HepG2 (cell line): ENCODE data around the gene SNAPIN. TPM values are rescaled to one million over a fixed set of nuclear protein-coding genes. Genes with fewer than 3 reads are reported as not detected.

Experiments used
- ELF1 ChIP-seq: sonication (generic); formaldehyde crosslinking; IDR thresholded peaks from 2 replicates; pipeline ENCODE4 v1.4.0; 2020; ENCODE audit warnings: missing genetic modification reagents
- ZNF672 ChIP-seq: sonication (generic); formaldehyde crosslinking; IDR thresholded peaks from 2 replicates; pipeline ENCODE4 v1.8.1; 2022; ENCODE audit warnings: missing genetic modification reagents
- ZSCAN31 ChIP-seq: sonication (generic); formaldehyde crosslinking; IDR thresholded peaks from 2 replicates; pipeline ENCODE4 v1.5.0; 2020; ENCODE audit warnings: low read depth, mild to moderate bottlenecking, missing genetic modification reagents
- polyA plus RNA-seq, 8 experiments: library from polyadenylated mRNA; depleted of rRNA in 3 of 8; stranded (reverse) in 7 of 8; unstranded in 1 of 8; fragments of >200 nt; fragmentation: Illumina TruSeq in 4 of 8; extraction: Trizol in 4 of 8; gene quantifications; 2 replicates each; pipeline versions ENCODE4 v1.2.1 to v1.2.3, GENCODE V29; 2011 to 2016; ENCODE audit warnings: low read depth in 4 of 8, missing spikeins in 1 of 8, mixed read lengths in 1 of 8; ENCODE audit not compliant: insufficient read depth in 1 of 8
- total RNA-seq, 5 experiments: library from RNA; depleted of rRNA; stranded (reverse); fragments of >200 nt; fragmentation: Illumina TruSeq; extraction: Trizol; gene quantifications; 2 replicates each; pipeline ENCODE4 v1.2.3, GENCODE V29; 2016; ENCODE audit warnings: low read depth in 1 of 5
- TF ChIP-seq, protein P1 (sequence below): sonication (generic); formaldehyde crosslinking; IDR thresholded peaks from 2 replicates; pipeline ENCODE4 v1.4.0; 2020; ENCODE audit warnings: mild to moderate bottlenecking, missing genetic modification reagents
- TF ChIP-seq, protein P2 (sequence below): sonication (generic); formaldehyde crosslinking; IDR thresholded peaks from 2 replicates; pipeline ENCODE4 v1.9.0; 2021; ENCODE audit warnings: missing genetic modification reagents, borderline replicate concordance
- TF ChIP-seq, protein P3 (sequence below): sonication (generic); formaldehyde crosslinking; IDR thresholded peaks from 2 replicates; pipeline ENCODE4 v1.4.0; 2020; ENCODE audit warnings: mild to moderate bottlenecking, missing genetic modification reagents
- TF ChIP-seq, protein P4 (sequence below): sonication (generic); formaldehyde crosslinking; IDR thresholded peaks from 2 replicates; pipeline ENCODE4 v1.5.0; 2020; ENCODE audit warnings: mild to moderate bottlenecking, missing genetic modification reagents, borderline replicate concordance
- TF ChIP-seq, protein P5 (sequence below): sonication (generic); formaldehyde crosslinking; IDR thresholded peaks from 2 replicates; pipeline ENCODE4 v1.8.1; 2023; ENCODE audit warnings: mild to moderate bottlenecking, missing genetic modification reagents

SNAPIN gene
- total and polyA plus RNA-seq, 2 of the 13 experiments (the other 11 are each of a cell fraction or from before 2014, with no cell fraction given), result 23.9 to 25.7 TPM

DNA sequence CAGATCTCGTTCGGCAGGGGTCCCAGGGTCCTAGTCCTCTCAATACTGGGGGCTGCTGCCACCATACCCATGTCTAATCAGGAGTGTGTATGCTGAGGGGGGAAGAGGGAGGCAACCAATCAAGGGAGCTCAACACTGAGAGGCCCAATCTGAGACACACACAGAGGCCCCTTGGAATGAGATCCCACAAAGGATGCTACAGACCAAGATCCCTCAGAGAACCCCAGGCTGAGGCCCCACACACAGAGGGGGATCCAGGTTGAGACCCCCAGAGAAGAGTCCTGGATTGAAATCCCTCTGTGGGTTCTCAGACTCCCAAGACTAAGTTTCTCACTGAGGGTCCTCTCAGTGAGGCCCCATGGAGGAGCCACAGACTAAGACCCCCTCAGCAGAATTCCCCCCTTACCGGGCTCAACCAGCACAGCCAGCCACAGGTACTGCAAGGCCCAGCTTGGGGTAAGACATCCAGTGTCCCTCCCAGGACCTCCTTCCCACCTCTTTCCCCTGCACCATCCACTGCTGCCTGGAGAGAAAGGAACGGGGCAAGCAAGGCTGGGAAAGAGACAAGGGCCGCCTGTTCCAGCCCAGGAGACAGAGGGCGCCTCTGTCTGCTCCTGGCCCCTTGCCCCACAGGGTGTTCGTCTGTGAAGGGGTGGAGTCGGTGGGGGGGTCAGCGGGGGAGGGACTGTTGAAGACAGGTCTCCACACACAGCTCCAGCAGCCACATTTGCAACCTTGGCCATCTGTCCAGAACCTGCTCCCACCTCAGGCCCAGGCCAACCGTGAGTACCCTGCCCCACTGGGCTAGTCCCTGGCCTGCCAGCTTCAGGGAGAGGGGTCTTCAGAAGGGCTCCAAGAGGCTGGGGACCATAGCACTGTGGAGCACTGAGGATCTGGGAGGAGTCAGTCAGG lies 30.5 kb upstream of the SNAPIN start, which contains the start of gene S100A1 (continued):
- TF ChIP-seq, protein P1, sequence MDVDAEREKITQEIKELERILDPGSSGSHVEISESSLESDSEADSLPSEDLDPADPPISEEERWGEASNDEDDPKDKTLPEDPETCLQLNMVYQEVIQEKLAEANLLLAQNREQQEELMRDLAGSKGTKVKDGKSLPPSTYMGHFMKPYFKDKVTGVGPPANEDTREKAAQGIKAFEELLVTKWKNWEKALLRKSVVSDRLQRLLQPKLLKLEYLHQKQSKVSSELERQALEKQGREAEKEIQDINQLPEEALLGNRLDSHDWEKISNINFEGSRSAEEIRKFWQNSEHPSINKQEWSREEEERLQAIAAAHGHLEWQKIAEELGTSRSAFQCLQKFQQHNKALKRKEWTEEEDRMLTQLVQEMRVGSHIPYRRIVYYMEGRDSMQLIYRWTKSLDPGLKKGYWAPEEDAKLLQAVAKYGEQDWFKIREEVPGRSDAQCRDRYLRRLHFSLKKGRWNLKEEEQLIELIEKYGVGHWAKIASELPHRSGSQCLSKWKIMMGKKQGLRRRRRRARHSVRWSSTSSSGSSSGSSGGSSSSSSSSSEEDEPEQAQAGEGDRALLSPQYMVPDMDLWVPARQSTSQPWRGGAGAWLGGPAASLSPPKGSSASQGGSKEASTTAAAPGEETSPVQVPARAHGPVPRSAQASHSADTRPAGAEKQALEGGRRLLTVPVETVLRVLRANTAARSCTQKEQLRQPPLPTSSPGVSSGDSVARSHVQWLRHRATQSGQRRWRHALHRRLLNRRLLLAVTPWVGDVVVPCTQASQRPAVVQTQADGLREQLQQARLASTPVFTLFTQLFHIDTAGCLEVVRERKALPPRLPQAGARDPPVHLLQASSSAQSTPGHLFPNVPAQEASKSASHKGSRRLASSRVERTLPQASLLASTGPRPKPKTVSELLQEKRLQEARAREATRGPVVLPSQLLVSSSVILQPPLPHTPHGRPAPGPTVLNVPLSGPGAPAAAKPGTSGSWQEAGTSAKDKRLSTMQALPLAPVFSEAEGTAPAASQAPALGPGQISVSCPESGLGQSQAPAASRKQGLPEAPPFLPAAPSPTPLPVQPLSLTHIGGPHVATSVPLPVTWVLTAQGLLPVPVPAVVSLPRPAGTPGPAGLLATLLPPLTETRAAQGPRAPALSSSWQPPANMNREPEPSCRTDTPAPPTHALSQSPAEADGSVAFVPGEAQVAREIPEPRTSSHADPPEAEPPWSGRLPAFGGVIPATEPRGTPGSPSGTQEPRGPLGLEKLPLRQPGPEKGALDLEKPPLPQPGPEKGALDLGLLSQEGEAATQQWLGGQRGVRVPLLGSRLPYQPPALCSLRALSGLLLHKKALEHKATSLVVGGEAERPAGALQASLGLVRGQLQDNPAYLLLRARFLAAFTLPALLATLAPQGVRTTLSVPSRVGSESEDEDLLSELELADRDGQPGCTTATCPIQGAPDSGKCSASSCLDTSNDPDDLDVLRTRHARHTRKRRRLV (CRISPR knock-in tag), result no peak
- TF ChIP-seq, protein P2, sequence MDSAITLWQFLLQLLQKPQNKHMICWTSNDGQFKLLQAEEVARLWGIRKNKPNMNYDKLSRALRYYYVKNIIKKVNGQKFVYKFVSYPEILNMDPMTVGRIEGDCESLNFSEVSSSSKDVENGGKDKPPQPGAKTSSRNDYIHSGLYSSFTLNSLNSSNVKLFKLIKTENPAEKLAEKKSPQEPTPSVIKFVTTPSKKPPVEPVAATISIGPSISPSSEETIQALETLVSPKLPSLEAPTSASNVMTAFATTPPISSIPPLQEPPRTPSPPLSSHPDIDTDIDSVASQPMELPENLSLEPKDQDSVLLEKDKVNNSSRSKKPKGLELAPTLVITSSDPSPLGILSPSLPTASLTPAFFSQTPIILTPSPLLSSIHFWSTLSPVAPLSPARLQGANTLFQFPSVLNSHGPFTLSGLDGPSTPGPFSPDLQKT (CRISPR knock-in tag), result no peak
- TF ChIP-seq ZSCAN31 (CRISPR knock-in tag) (peak; percentile 29; the same call in 1 of the 2 replicates), ZNF672 (CRISPR knock-in tag) (no peak), ELF1 (no peak)
- TF ChIP-seq, protein P3, sequence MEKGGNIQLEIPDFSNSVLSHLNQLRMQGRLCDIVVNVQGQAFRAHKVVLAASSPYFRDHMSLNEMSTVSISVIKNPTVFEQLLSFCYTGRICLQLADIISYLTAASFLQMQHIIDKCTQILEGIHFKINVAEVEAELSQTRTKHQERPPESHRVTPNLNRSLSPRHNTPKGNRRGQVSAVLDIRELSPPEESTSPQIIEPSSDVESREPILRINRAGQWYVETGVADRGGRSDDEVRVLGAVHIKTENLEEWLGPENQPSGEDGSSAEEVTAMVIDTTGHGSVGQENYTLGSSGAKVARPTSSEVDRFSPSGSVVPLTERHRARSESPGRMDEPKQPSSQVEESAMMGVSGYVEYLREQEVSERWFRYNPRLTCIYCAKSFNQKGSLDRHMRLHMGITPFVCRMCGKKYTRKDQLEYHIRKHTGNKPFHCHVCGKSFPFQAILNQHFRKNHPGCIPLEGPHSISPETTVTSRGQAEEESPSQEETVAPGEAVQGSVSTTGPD (CRISPR knock-in tag), result no peak
- TF ChIP-seq, protein P4, sequence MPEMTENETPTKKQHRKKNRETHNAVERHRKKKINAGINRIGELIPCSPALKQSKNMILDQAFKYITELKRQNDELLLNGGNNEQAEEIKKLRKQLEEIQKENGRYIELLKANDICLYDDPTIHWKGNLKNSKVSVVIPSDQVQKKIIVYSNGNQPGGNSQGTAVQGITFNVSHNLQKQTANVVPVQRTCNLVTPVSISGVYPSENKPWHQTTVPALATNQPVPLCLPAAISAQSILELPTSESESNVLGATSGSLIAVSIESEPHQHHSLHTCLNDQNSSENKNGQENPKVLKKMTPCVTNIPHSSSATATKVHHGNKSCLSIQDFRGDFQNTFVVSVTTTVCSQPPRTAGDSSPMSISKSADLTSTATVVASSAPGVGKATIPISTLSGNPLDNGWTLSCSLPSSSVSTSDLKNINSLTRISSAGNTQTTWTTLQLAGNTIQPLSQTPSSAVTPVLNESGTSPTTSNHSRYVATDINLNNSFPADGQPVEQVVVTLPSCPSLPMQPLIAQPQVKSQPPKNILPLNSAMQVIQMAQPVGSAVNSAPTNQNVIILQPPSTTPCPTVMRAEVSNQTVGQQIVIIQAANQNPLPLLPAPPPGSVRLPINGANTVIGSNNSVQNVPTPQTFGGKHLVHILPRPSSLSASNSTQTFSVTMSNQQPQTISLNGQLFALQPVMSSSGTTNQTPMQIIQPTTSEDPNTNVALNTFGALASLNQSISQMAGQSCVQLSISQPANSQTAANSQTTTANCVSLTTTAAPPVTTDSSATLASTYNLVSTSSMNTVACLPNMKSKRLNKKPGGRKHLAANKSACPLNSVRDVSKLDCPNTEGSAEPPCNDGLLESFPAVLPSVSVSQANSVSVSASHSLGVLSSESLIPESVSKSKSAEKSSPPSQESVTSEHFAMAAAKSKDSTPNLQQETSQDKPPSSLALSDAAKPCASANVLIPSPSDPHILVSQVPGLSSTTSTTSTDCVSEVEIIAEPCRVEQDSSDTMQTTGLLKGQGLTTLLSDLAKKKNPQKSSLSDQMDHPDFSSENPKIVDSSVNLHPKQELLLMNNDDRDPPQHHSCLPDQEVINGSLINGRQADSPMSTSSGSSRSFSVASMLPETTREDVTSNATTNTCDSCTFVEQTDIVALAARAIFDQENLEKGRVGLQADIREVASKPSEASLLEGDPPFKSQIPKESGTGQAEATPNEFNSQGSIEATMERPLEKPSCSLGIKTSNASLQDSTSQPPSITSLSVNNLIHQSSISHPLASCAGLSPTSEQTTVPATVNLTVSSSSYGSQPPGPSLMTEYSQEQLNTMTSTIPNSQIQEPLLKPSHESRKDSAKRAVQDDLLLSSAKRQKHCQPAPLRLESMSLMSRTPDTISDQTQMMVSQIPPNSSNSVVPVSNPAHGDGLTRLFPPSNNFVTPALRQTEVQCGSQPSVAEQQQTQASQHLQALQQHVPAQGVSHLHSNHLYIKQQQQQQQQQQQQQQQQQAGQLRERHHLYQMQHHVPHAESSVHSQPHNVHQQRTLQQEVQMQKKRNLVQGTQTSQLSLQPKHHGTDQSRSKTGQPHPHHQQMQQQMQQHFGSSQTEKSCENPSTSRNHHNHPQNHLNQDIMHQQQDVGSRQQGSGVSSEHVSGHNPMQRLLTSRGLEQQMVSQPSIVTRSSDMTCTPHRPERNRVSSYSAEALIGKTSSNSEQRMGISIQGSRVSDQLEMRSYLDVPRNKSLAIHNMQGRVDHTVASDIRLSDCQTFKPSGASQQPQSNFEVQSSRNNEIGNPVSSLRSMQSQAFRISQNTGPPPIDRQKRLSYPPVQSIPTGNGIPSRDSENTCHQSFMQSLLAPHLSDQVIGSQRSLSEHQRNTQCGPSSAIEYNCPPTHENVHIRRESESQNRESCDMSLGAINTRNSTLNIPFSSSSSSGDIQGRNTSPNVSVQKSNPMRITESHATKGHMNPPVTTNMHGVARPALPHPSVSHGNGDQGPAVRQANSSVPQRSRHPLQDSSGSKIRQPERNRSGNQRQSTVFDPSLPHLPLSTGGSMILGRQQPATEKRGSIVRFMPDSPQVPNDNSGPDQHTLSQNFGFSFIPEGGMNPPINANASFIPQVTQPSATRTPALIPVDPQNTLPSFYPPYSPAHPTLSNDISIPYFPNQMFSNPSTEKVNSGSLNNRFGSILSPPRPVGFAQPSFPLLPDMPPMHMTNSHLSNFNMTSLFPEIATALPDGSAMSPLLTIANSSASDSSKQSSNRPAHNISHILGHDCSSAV (CRISPR knock-in tag), result no peak
- TF ChIP-seq, protein P5, sequence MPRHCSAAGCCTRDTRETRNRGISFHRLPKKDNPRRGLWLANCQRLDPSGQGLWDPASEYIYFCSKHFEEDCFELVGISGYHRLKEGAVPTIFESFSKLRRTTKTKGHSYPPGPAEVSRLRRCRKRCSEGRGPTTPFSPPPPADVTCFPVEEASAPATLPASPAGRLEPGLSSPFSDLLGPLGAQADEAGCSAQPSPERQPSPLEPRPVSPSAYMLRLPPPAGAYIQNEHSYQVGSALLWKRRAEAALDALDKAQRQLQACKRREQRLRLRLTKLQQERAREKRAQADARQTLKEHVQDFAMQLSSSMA (CRISPR knock-in tag), result no peak; the same call in 1 of the 2 replicates
